Measurements from ENCODE around the gene SCTR. TPM values are rescaled to one million over a fixed set of nuclear protein-coding genes. Genes with fewer than 3 reads are reported as not detected.

Gene SCTR
- total and polyA plus RNA-seq, 12 donors: 0.33 to 8.3 (median 0.46) TPM; not detected in 5

- Histone ChIP-seq H3K36me3 (replicated peaks in 1 of 2) (peaks cover 0 to 9% of the 10 kb centered on the region in 2 donors), H3K27me3 (no peaks in the 10 kb centered on the region), H3K9me3 (replicated peaks in 1 of 3) (no peaks in the 10 kb centered on the region), H3K4me3 (no peak overlapping the region), H3K4me1 (replicated peaks in 1 of 2) (peaks cover 22 to 52% of the 10 kb centered on the region in 2 donors), H3K27ac (no peak overlapping the region)
- 70 to 78% (median 74%) methylated on average over 10 of the region's 10 CpGs for WGBS, 4 donors
- TF ChIP-seq CTCF (IDR thresholded peaks at IDR 0.05) (no peak), POLR2A (IDR thresholded peaks at IDR 0.05) (no peak)
- peak in 1 of 7 donors; percentile 42 for DNase-seq
- intact Hi-C loops (cut with DNase I): no loop called here
Observed at GRCh38 chr2:119433636-119434327, 90.5 kb downstream of the SCTR start.

DNA sequence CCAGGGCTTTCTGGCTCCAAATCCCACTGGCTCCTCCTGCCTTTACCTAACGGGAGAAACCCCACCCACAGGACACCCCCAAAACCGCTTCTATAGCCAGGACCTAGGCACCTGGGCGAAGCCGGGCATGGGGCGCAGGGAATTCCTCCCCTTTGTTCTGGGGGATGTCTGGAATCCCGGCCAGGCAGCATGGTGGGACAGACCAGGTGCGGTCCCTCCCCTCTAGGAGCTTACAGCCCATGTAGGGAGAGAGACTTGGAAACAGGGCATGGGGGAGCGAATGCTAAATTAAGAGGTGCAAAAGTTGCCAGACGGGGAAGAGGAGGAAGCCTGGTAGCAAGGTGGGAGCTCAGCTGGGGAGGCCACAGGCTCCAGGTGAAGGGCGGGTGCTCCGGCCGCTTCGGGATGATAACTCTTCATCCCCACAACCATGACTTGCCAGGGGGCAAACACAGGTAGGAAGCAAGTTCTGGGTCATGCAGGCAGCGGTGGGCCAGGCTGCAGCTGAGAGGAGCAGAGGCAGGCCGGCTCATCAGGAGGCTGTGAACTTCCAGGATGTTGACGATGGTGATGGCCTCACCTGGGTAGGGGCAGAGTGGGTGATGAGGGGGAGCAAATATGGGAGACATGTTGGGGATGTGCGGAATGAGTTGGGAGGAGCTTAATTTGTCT is 91.3 kb downstream of the SCTR start:
- H3K27ac ChIP-seq: peak overlapping the region in 1 of 5 donors; percentile 87
- H3K36me3 ChIP-seq (replicated peaks in 1 of 2): peaks cover 0 to 9% of the 10 kb centered on the region in 2 donors
- H3K4me1 ChIP-seq (replicated peaks in 1 of 2): peaks cover 22 to 60% of the 10 kb centered on the region in 2 donors
- no peak for TF ChIP-seq POLR2A (IDR thresholded peaks at IDR 0.05)
- no peak for TF ChIP-seq CTCF (IDR thresholded peaks at IDR 0.05)
- WGBS, 4 donors: 94 to 97% (median 96%) methylated on average over 17 of the region's 17 CpGs
- H3K4me3 ChIP-seq: peak overlapping the region in 1 of 4 donors; percentile 62
- H3K9me3 ChIP-seq (replicated peaks in 1 of 3): no peaks in the 10 kb centered on the region
- no peaks in the 10 kb centered on the region for H3K27me3 ChIP-seq
- peak in 1 of 7 donors; percentile 46 for DNase-seq
- intact Hi-C loops (cut with DNase I): no loop called here

- intact Hi-C loops (cut with DNase I): no loop called here
- H3K27me3 ChIP-seq: no peaks in the 10 kb centered on the region
- H3K27ac ChIP-seq: peak overlapping the region in 4 of 5 donors; percentile 48 to 87 (median 74)
- peaks cover 0 to 4% of the 10 kb centered on the region in 2 donors for H3K36me3 ChIP-seq (replicated peaks in 1 of 2)
- H3K4me1 ChIP-seq (replicated peaks in 1 of 2): peaks cover 25 to 68% of the 10 kb centered on the region in 2 donors
- TF ChIP-seq POLR2A (IDR thresholded peaks at IDR 0.05) (no peak), CTCF (IDR thresholded peaks at IDR 0.05) (no peak)
- no peaks in the 10 kb centered on the region for H3K9me3 ChIP-seq (replicated peaks in 1 of 3)
- DNase-seq: peak; percentile 38 to 64 (median 52)
- peak overlapping the region in 3 of 4 donors; percentile 2 to 62 (median 8) for H3K4me3 ChIP-seq
- WGBS, 4 donors: 10 to 59% (median 27%) methylated on average over 21 to 53 of the region's 53 CpGs
Observed at GRCh38 chr2:119431976-119432850, 92.1 kb downstream of the SCTR start.

Measured in adrenal gland (tissue), 12 donors.